Measurements from ENCODE around the gene GIGYF2.

DNA sequence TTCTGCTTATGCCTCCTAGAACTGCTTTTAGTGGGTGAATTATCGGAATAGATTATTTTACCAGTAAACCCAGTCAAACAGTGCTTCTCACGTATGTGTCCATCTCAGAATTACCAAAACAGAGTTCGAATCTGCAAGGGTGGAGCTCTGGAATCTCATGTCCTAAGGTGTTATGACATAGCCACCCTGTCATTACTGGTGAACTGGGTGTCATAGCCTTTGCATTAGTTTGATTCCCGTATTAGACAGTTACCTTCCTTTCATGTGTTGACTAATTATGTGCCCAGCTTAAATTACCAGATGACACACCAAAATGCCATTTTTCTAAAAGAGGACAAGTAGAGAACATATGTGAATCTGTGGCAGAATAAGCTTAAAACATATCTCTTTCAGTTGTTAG is 94.4 kb downstream of the GIGYF2 start:
- TF ChIP-seq, protein P1, sequence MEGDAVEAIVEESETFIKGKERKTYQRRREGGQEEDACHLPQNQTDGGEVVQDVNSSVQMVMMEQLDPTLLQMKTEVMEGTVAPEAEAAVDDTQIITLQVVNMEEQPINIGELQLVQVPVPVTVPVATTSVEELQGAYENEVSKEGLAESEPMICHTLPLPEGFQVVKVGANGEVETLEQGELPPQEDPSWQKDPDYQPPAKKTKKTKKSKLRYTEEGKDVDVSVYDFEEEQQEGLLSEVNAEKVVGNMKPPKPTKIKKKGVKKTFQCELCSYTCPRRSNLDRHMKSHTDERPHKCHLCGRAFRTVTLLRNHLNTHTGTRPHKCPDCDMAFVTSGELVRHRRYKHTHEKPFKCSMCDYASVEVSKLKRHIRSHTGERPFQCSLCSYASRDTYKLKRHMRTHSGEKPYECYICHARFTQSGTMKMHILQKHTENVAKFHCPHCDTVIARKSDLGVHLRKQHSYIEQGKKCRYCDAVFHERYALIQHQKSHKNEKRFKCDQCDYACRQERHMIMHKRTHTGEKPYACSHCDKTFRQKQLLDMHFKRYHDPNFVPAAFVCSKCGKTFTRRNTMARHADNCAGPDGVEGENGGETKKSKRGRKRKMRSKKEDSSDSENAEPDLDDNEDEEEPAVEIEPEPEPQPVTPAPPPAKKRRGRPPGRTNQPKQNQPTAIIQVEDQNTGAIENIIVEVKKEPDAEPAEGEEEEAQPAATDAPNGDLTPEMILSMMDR (IDR thresholded peaks at IDR 0.05) = no peak
- TF ChIP-seq POLR2A (IDR thresholded peaks at IDR 0.05) (no peak), EP300 (IDR thresholded peaks at IDR 0.05; ENCODE audit: low read depth) (no peak), POLR2AphosphoS5 (IDR thresholded peaks at IDR 0.05) (no peak)

Data from transverse colon (tissue), 4 donors.